GM12875 (cell line): Measurements from ENCODE around the gene CDKN2B-AS1.

ENCODE experiments used
- H3K4me3 ChIP-seq: one replicate; pipeline ENCODE4 v1.5.1; 2011; ENCODE audit warnings: low read depth, low read length, control low read depth
- CTCF ChIP-seq: IDR thresholded peaks from 2 replicates; pipeline ENCODE4 v1.5.1; 2011; ENCODE audit warnings: low read depth, mild to moderate bottlenecking, control low read depth, inconsistent platforms, low read length, moderate library complexity, borderline replicate concordance; ENCODE audit not compliant: insufficient read depth

Gene CDKN2B-AS1

GRCh38 chr9:22045423-22045822 lies 50.8 kb downstream of the CDKN2B-AS1 start:
- TF ChIP-seq CTCF: no peak
- no peak overlapping the region for H3K4me3 ChIP-seq

GRCh38 chr9:22046243-22046885 lies 51.8 kb downstream of the CDKN2B-AS1 start:
- TF ChIP-seq CTCF: no peak
- no peak overlapping the region for H3K4me3 ChIP-seq

GRCh38 chr9:22047596-22047995 lies 53.0 kb downstream of the CDKN2B-AS1 start:
- no peak overlapping the region for H3K4me3 ChIP-seq
- TF ChIP-seq CTCF: no peak

DNA sequence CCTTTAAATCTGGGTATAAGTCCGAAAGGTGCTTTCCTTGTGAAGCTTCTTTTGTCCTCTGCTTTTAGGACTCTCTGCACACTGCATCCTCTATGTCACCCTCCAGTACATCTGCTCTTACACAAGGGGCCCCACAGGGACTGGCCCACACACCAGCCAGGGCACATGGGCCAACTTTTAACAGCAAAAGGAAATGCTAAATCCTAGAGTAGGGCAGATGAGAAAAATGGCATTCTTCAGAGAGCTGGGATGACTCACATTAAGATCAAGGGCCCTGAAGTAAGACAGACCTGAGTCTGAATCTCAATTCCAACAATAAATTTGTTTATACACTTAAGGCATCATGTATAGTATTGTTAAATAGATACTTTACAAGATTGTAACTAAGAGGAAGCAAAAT lies 54.8 kb downstream of the CDKN2B-AS1 start:
- TF ChIP-seq CTCF: no peak
- no peak overlapping the region for H3K4me3 ChIP-seq

GRCh38 chr9:22050924-22051323 lies 56.3 kb downstream of the CDKN2B-AS1 start:
- TF ChIP-seq CTCF: no peak
- H3K4me3 ChIP-seq: no peak overlapping the region

GRCh38 chr9:22052376-22052945 lies 57.9 kb downstream of the CDKN2B-AS1 start:
- TF ChIP-seq CTCF: no peak
- no peak overlapping the region for H3K4me3 ChIP-seq

GRCh38 chr9:22053178-22053577 lies 58.6 kb downstream of the CDKN2B-AS1 start:
- no peak overlapping the region for H3K4me3 ChIP-seq
- no peak for TF ChIP-seq CTCF
